Stimulated activated CD4-positive, alpha-beta T cell treated with anti-CD3 and anti-CD28 coated beads, Interleukin-1b, Interleukin-23, amount 100 ng/mL, for 4 hours (primary cell): ENCODE measurements around the gene ITPR1.

Experiments used
- DNase-seq, 2 donors: peaks; one replicate each; pipeline ENCODE4 v3.0.0-alpha.2; 2020; ENCODE audit warnings: low read depth in 2 of 2

ITPR1 gene

GRCh38 chr3:4720316-4721075 lies 227.3 kb downstream of the ITPR1 start:
- no peak for DNase-seq

GRCh38 chr3:4721511-4721911 lies 228.4 kb downstream of the ITPR1 start:
- no peak for DNase-seq

- no peak for DNase-seq
These were observed 229.0 kb downstream of the ITPR1 start for GRCh38 chr3:4722103-4722502.

GRCh38 chr3:4724051-4724629 lies 231.0 kb downstream of the ITPR1 start:
- DNase-seq = no peak

- DNase-seq = no peak
These were observed 233.4 kb downstream of the ITPR1 start for GRCh38 chr3:4726549-4726948.

GRCh38 chr3:4729061-4729973 lies 236.2 kb downstream of the ITPR1 start:
- no peak for DNase-seq

- DNase-seq = no peak
These were observed 237.6 kb downstream of the ITPR1 start for GRCh38 chr3:4730719-4731118.

GRCh38 chr3:4731543-4732111 lies 238.5 kb downstream of the ITPR1 start:
- no peak for DNase-seq

- no peak for DNase-seq
These were observed 239.8 kb downstream of the ITPR1 start for GRCh38 chr3:4732925-4733324.

- DNase-seq = no peak
These were observed 241.3 kb downstream of the ITPR1 start for GRCh38 chr3:4734454-4734853.

GRCh38 chr3:4735243-4735642 lies 242.1 kb downstream of the ITPR1 start:
- no peak for DNase-seq

- DNase-seq = no peak
These were observed 243.2 kb downstream of the ITPR1 start for GRCh38 chr3:4736284-4736861.

- DNase-seq = no peak
These were observed 245.7 kb downstream of the ITPR1 start for GRCh38 chr3:4738737-4739274.

- DNase-seq = no peak
These were observed 246.4 kb downstream of the ITPR1 start for GRCh38 chr3:4739289-4740236.

- DNase-seq = no peak
These were observed 247.4 kb downstream of the ITPR1 start for GRCh38 chr3:4740397-4741105.

- DNase-seq = no peak
These were observed 247.9 kb downstream of the ITPR1 start for GRCh38 chr3:4741106-4741403.

GRCh38 chr3:4741404-4742307 lies 248.5 kb downstream of the ITPR1 start:
- no peak for DNase-seq

- no peak for DNase-seq
These were observed 249.2 kb downstream of the ITPR1 start for GRCh38 chr3:4742359-4742758.

GRCh38 chr3:4743371-4743770 lies 250.2 kb downstream of the ITPR1 start:
- DNase-seq = no peak
